Astrocyte (in vitro differentiated cells and primary cell): ENCODE measurements around the gene THOP1.

Source experiments
- EZH2 ChIP-seq: IDR thresholded peaks from 2 replicates; pipeline ENCODE4 v1.6.1; 2012; ENCODE audit warnings: mild to moderate bottlenecking, low read length, inconsistent platforms; ENCODE audit not compliant: insufficient read depth
- TF ChIP-seq, protein P1 (sequence below): IDR thresholded peaks from 2 replicates; pipeline ENCODE4 v1.5.1; 2011; ENCODE audit warnings: low read depth, mild to moderate bottlenecking, inconsistent platforms, low read length, moderate library complexity; ENCODE audit not compliant: insufficient read depth

DNA sequence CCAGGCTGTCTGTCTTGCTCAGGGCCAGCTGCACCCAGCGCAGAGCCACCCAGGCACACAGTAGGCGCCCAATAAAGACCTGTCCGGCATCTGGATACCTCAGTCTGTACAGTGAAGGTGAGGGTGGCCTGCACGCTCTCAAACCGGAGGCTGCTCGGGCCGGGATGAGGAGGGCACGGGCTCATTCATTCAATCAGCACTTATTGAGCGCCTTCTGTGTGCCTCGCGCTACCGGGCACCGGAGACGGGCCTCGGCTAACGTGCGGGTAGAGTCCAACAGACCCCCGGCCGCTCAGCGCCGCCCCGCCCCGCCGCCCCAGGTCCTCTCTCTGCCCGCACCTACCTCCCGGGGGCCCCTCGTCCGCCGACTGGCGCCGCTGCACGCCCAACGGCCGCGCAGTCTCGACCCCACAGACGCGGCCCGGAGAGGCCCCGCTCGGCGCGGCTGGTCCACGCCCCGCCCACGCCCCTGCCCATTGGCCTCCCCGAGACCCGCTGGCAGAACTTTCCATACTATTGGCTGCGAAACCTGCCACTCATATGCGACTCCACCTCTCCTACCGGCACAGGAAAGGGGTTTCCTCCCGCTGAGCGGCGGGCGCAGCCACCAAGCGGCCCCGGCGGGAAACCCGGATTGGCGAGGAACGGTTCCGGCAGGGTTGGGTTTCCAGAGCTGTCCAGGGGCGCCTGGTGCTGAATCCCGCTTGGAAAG lies 45.5 kb upstream of the THOP1 start, which contains the start of gene SLC39A3:
- TF ChIP-seq, protein P1, sequence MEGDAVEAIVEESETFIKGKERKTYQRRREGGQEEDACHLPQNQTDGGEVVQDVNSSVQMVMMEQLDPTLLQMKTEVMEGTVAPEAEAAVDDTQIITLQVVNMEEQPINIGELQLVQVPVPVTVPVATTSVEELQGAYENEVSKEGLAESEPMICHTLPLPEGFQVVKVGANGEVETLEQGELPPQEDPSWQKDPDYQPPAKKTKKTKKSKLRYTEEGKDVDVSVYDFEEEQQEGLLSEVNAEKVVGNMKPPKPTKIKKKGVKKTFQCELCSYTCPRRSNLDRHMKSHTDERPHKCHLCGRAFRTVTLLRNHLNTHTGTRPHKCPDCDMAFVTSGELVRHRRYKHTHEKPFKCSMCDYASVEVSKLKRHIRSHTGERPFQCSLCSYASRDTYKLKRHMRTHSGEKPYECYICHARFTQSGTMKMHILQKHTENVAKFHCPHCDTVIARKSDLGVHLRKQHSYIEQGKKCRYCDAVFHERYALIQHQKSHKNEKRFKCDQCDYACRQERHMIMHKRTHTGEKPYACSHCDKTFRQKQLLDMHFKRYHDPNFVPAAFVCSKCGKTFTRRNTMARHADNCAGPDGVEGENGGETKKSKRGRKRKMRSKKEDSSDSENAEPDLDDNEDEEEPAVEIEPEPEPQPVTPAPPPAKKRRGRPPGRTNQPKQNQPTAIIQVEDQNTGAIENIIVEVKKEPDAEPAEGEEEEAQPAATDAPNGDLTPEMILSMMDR = no peak
- TF ChIP-seq EZH2 = no peak
